K562 (cell line): ENCODE results near the gene ARFGEF2. TPM values are rescaled to one million over a fixed set of nuclear protein-coding genes. Genes with fewer than 3 reads are reported as not detected.

Source experiments
- ARHGAP35 ChIP-seq: fragments of 450-650 bp; IDR thresholded peaks from 2 replicates; pipeline ENCODE4 v1.6.1; 2018; ENCODE audit not compliant: partially characterized antibody
- ARID1B ChIP-seq: fragments of 450-650 bp; IDR thresholded peaks from 2 replicates; pipeline ENCODE4 v1.6.1; 2016; ENCODE audit warnings: antibody characterized with exemption, mild to moderate bottlenecking, inconsistent platforms
- CREM ChIP-seq: IDR thresholded peaks from 2 replicates; pipeline ENCODE4 v1.6.1; 2014; ENCODE audit warnings: antibody characterized with exemption, low read depth
- EP300 ChIP-seq: IDR thresholded peaks from 2 replicates; pipeline ENCODE4 v1.6.1; 2012; ENCODE audit warnings: low read length, improper control_type of control experiment
- ETV5 ChIP-seq: sonication (generic); formaldehyde crosslinking; IDR thresholded peaks from 2 replicates; pipeline ENCODE4 v1.4.0; 2020; ENCODE audit warnings: low read depth, mild to moderate bottlenecking, missing genetic modification reagents
- FOS ChIP-seq: IDR thresholded peaks from 3 replicates; pipeline ENCODE4 v1.6.1; 2011; ENCODE audit not compliant: insufficient read length; ENCODE audit errors: extremely low read depth
- GATAD2B ChIP-seq: fragments of 450-650 bp; IDR thresholded peaks from 2 replicates; pipeline ENCODE4 v1.6.1; 2017; ENCODE audit warnings: mild to moderate bottlenecking, borderline replicate concordance
- HMG20B ChIP-seq: fragments of 250-450 bp; sonication (Bioruptor Pico); IDR thresholded peaks from 2 replicates; pipeline ENCODE4 v1.5.0; 2021; ENCODE audit warnings: mild to moderate bottlenecking
- HMGN3 ChIP-seq: IDR thresholded peaks from 2 replicates; pipeline ENCODE4 v1.6.1; 2011; ENCODE audit warnings: borderline replicate concordance, low read depth, mild to moderate bottlenecking, mixed read lengths, low read length; ENCODE audit not compliant: insufficient read length; ENCODE audit errors: extremely low read depth
- JUN ChIP-seq, 2 experiments: sonication (generic) in 1 of 2; formaldehyde crosslinking in 1 of 2; IDR thresholded peaks; 2 replicates each; pipeline versions ENCODE4 v1.6.1 to v1.8.0; 2012 to 2022; ENCODE audit warnings: borderline replicate concordance in 2 of 2, mild to moderate bottlenecking in 2 of 2, improper control_type of control experiment in 1 of 2, low read depth in 1 of 2, low read length in 1 of 2, missing genetic modification reagents in 1 of 2
- JUNB ChIP-seq: fragments of 450-650 bp; formaldehyde crosslinking; conservative IDR thresholded peaks from 2 replicates; pipeline ENCODE4 v1.4.0; 2020; ENCODE audit warnings: mild to moderate bottlenecking
- MAFF ChIP-seq: IDR thresholded peaks from 2 replicates; pipeline ENCODE4 v1.6.1; 2012; ENCODE audit warnings: low read length, improper control_type of control experiment
- NR2C2 ChIP-seq, 2 experiments: fragments of 200-800 bp in 1 of 2; sonication (Bioruptor generic) in 1 of 2; sonication (generic) in 1 of 2; formaldehyde crosslinking in 1 of 2; IDR thresholded peaks; 2 replicates each; pipeline versions ENCODE4 v1.6.1 to v1.8.0; 2016 to 2022; ENCODE audit warnings: mild to moderate bottlenecking in 1 of 2, missing compliant biosample characterization in 1 of 2, missing genetic modification characterization in 1 of 2, missing genetic modification reagents in 1 of 2
- POLR2A ChIP-seq: fragments of 450-650 bp; conservative IDR thresholded peaks from 2 replicates; pipeline ENCODE4 v1.6.1; 2016
- PURB ChIP-seq: sonication (generic); formaldehyde crosslinking; IDR thresholded peaks from 2 replicates; pipeline ENCODE4 v1.9.0; 2021; ENCODE audit warnings: low read depth, mild to moderate bottlenecking, missing genetic modification reagents
- RAD51 ChIP-seq: fragments of 450-650 bp; IDR thresholded peaks from 2 replicates; pipeline ENCODE4 v1.7.1; 2016; ENCODE audit warnings: low read depth, mild to moderate bottlenecking, borderline replicate concordance
- RBBP5 ChIP-seq: fragments of 200-600 bp; sonication (generic); IDR thresholded peaks from 2 replicates; pipeline ENCODE4 v1.6.1; 2012; ENCODE audit warnings: borderline replicate concordance, mild to moderate bottlenecking, low read length, control low read depth, inconsistent platforms; ENCODE audit not compliant: insufficient read depth, poor library complexity, severe bottlenecking
- RCOR1 ChIP-seq, 2 experiments: IDR thresholded peaks; 2 replicates each; pipeline ENCODE4 v1.6.1; 2012; ENCODE audit warnings: low read depth in 2 of 2, low read length in 2 of 2, borderline replicate concordance in 1 of 2, improper control_type of control experiment in 1 of 2
- SMAD4 ChIP-seq: fragments of 250-450 bp; sonication (Bioruptor Pico); conservative IDR thresholded peaks from 2 replicates; pipeline ENCODE4 v1.8.0; 2021; ENCODE audit warnings: inconsistent platforms, mild to moderate bottlenecking, moderate library complexity
- TBL1XR1 ChIP-seq, 2 experiments: IDR thresholded peaks; 2 replicates each; pipeline ENCODE4 v1.6.1; 2012; ENCODE audit warnings: improper control_type of control experiment in 2 of 2, low read length in 2 of 2, mild to moderate bottlenecking in 1 of 2
- TRIM24 ChIP-seq, 2 experiments: fragments of 450-650 bp; IDR thresholded peaks; 2 replicates each; pipeline ENCODE4 v1.6.1; 2016
- ZEB2 ChIP-seq: fragments of 450-650 bp; IDR thresholded peaks from 2 replicates; pipeline ENCODE4 v1.6.1; 2016
- ZNF124 ChIP-seq: sonication (generic); formaldehyde crosslinking; IDR thresholded peaks from 2 replicates; pipeline ENCODE4 v1.8.1; 2022; ENCODE audit warnings: missing genetic modification reagents
- ZNF41 ChIP-seq: fragments of 250-450 bp; sonication (Bioruptor Pico); conservative IDR thresholded peaks from 2 replicates; pipeline ENCODE4 v1.4.0; 2020; ENCODE audit warnings: mild to moderate bottlenecking
- ZNF586 ChIP-seq: fragments of 450-650 bp; formaldehyde crosslinking; conservative IDR thresholded peaks from 2 replicates; pipeline ENCODE4 v1.4.0; 2020; ENCODE audit warnings: mild to moderate bottlenecking, moderate library complexity
- ZNF780A ChIP-seq: fragments of 250-450 bp; sonication (Bioruptor Pico); IDR thresholded peaks from 2 replicates; pipeline ENCODE4 v1.5.0; 2021; ENCODE audit warnings: mild to moderate bottlenecking
- polyA plus RNA-seq, 8 experiments: library from polyadenylated mRNA; depleted of rRNA in 4 of 8; stranded (reverse) in 5 of 8; unstranded in 3 of 8; fragments of >200 nt; fragmentation: Nextera tagmentation in 2 of 8; fragmentation: Illumina TruSeq in 1 of 8; extraction: Ambion mirVana in 2 of 8; extraction: Trizol in 1 of 8; gene quantifications; 2 replicates each; pipeline versions ENCODE4 v1.2.1 to v1.2.3, GENCODE V29; 2011 to 2014; ENCODE audit warnings: inconsistent platforms in 1 of 8, missing spikeins in 1 of 8
- total RNA-seq, 7 experiments: library from RNA; depleted of rRNA in 6 of 7; stranded (reverse); fragments of >200 nt in 6 of 7; fragmentation: Illumina TruSeq in 2 of 7; extraction: Trizol in 2 of 7; gene quantifications; 2 replicates each; pipeline versions ENCODE4 v1.2.1 to v1.2.3, GENCODE V29; 2011 to 2021; ENCODE audit warnings: low replicate concordance in 1 of 7
- TF ChIP-seq, protein P1 (sequence below): fragments of 450-650 bp; IDR thresholded peaks from 2 replicates; pipeline ENCODE4 v1.6.1; 2016; ENCODE audit warnings: antibody characterized with exemption
- TF ChIP-seq, protein P2 (sequence below): fragments of 250-450 bp; sonication (Bioruptor Pico); IDR thresholded peaks from 2 replicates; pipeline ENCODE4 v1.8.0; 2021; ENCODE audit warnings: moderate library complexity, mild to moderate bottlenecking, inconsistent platforms

ARFGEF2 gene
- total and polyA plus RNA-seq, 9 of the 15 experiments (the other 6 are each of a cell fraction or from before 2014, with no cell fraction given) = 4.2 to 18.8 (median 13.7) TPM

GRCh38 chr20:48921168-48921882 is at the start of gene ARFGEF2 (continued):
- TF ChIP-seq, protein P1, sequence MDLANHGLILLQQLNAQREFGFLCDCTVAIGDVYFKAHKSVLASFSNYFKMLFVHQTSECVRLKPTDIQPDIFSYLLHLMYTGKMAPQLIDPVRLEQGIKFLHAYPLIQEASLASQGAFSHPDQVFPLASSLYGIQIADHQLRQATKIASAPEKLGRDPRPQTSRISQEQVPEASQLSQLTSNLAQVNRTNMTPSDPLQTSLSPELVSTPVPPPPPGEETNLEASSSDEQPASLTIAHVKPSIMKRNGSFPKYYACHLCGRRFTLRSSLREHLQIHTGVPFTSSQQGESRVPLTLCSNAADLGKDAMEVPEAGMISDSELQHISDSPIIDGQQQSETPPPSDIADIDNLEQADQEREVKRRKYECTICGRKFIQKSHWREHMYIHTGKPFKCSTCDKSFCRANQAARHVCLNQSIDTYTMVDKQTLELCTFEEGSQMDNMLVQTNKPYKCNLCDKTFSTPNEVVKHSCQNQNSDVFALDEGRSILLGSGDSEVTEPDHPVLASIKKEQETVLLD = peak; percentile 92
- TF ChIP-seq JUNB (CRISPR knock-in tag) (no peak), EP300 (peak; percentile 28; the same call in 1 of the 2 replicates), SMAD4 (CRISPR knock-in tag) (peak; percentile 88), RCOR1 (IDR thresholded peaks at IDR 0.05; ENCODE audit: borderline replicate concordance in 1 of 2, low read depth in 2 of 2, low read length in 2 of 2) (peak in 1 of 2 experiments; percentile 58; a peak in 2 of 4 replicates), FOS (peak; percentile 39), ARHGAP35 (peak; percentile 24), ZNF586 (CRISPR knock-in tag) (no peak), ETV5 (CRISPR knock-in tag) (peak; percentile 78; the same call in 1 of the 2 replicates), JUN (IDR thresholded peaks at IDR 0.05; ENCODE audit: borderline replicate concordance, low read depth, low read length) (peak; percentile 67; the same call in 1 of the 2 replicates), JUN (CRISPR knock-in tag; IDR thresholded peaks at IDR 0.05; ENCODE audit: borderline replicate concordance) (peak; percentile 2; the same call in 1 of the 2 replicates), TBL1XR1 (IDR thresholded peaks at IDR 0.05; ENCODE audit: low read length in 2 of 2) (no peak), GATAD2B (no peak; the same call in 1 of the 2 replicates), ZEB2 (peak; percentile 85; the same call in 1 of the 2 replicates), NR2C2 (CRISPR knock-in tag; IDR thresholded peaks at IDR 0.05) (peak; percentile 85; the same call in 1 of the 2 replicates), NR2C2 (tag; IDR thresholded peaks at IDR 0.05) (peak; percentile 94), ZNF41 (CRISPR knock-in tag) (no peak), ARID1B (peak; percentile 79), MAFF (no peak), HMG20B (CRISPR knock-in tag) (no peak), RBBP5 (peak; percentile 92), TRIM24 (IDR thresholded peaks at IDR 0.05) (peak; percentile 60 to 71; a peak in 3 of 4 replicates), PURB (no peak), RAD51 (peak; percentile 99), ZNF124 (CRISPR knock-in tag) (no peak), ZNF780A (CRISPR knock-in tag) (no peak), POLR2A (peak; percentile 95), HMGN3 (peak; percentile 95), CREM (peak; percentile 85)
- TF ChIP-seq, protein P2, sequence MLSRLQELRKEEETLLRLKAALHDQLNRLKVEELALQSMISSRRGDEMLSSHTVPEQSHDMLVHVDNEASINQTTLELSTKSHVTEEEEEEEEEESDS (CRISPR knock-in tag) = no peak
